ACC112 (cell line): ENCODE data around the gene TTC39C.

Experiments
- H2AFZ ChIP-seq: fragments of 200-600 bp; sonication (generic); one replicate; pipeline ENCODE4 v1.6.0; 2017; ENCODE audit warnings: antibody characterized with exemption, low read length; ENCODE audit not compliant: unreplicated experiment
- H3K27ac ChIP-seq: fragments of 200-600 bp; sonication (generic); 2 replicates; pipeline ENCODE4 v1.5.1; 2014; ENCODE audit warnings: low read depth, mild to moderate bottlenecking, antibody characterized with exemption, low read length, moderate library complexity
- H3K27me3 ChIP-seq: fragments of 200-600 bp; sonication (generic); 2 replicates; pipeline ENCODE4 v1.6.1; 2014; ENCODE audit warnings: mild to moderate bottlenecking, antibody characterized with exemption, low read length, moderate library complexity, mixed read lengths; ENCODE audit not compliant: insufficient read depth
- H3K36me3 ChIP-seq: fragments of 200-600 bp; sonication (generic); 2 replicates; pipeline ENCODE4 v1.6.1; 2016; ENCODE audit warnings: mild to moderate bottlenecking, antibody characterized with exemption, low read length, moderate library complexity, mixed read lengths; ENCODE audit not compliant: insufficient read depth
- H3K4me1 ChIP-seq: fragments of 200-600 bp; sonication (generic); one replicate; pipeline ENCODE4 v1.6.1; 2016; ENCODE audit warnings: low read length, mixed read lengths; ENCODE audit not compliant: insufficient read depth, unreplicated experiment, control insufficient read depth
- H3K4me3 ChIP-seq: fragments of 200-600 bp; sonication (generic); 2 replicates; pipeline ENCODE4 v1.5.1; 2014; ENCODE audit warnings: mild to moderate bottlenecking, low read depth, low read length
- H3K79me2 ChIP-seq: fragments of 200-600 bp; sonication (generic); one replicate; pipeline ENCODE4 v1.6.0; 2016; ENCODE audit warnings: low read length; ENCODE audit not compliant: control insufficient read depth, unreplicated experiment, insufficient read depth

TTC39C gene

GRCh38 chr18:23977103-23977502 is 37.5 kb upstream of the TTC39C start:
- Histone ChIP-seq H2AFZ (no peak overlapping the region), H3K36me3 (no peaks in the 10 kb centered on the region)

DNA sequence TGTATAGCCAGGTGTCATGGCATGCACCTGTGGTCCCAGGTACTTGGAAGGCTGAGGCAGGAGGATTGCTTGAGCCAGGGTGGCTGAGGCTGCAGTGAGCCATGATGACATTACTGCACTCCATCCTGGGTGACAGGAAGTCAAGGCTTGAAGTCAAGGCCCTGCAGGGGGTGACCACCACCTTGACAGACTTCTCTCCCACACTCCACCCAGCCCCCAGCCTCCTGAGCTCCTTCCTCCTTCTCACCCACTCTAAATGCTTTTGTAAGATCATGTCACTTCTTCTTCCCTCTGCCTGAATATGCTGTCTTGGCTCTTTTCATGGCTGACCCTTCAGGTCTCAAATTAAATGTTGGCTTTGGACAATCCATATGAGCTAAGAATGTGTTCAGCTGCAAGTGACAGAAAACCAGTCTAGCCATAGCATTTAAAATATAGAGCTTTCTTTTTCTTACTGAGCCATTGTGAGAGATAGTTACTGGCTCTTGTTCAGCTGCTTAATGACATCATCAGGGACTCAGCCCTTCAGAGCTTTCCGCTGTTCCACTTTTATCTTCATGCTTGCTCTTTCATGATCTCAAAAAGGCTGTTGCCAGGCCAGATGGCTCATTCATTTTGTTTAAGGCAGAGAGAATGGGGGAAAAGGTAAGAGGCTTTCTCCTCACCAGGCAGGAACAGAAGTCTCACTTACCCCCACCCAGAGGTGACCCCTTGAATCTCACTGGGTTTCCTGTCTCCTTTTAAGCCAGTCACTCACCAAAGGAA is 36.7 kb upstream of the TTC39C start:
- peaks cover 3% of the 10 kb centered on the region; the same call in 1 of the 2 replicates for H3K27me3 ChIP-seq

More at GRCh38 chr18:23977103-23977502, 37.5 kb upstream of the TTC39C start:
- Histone ChIP-seq H3K79me2 (no peaks in the 10 kb centered on the region), H3K4me3 (no peak overlapping the region), H3K27me3 (peaks cover 3% of the 10 kb centered on the region; the same call in 1 of the 2 replicates), H3K27ac (no peak overlapping the region), H3K4me1 (peaks cover 5% of the 10 kb centered on the region)

GRCh38 chr18:23981369-23981980 is 33.1 kb upstream of the TTC39C start:
- no peaks in the 10 kb centered on the region for H3K36me3 ChIP-seq
- no peaks in the 10 kb centered on the region for H3K79me2 ChIP-seq
- no peak overlapping the region for H3K4me3 ChIP-seq
- no peak overlapping the region for H2AFZ ChIP-seq
- H3K4me1 ChIP-seq = peaks cover 13% of the 10 kb centered on the region
- peaks cover 3% of the 10 kb centered on the region; the same call in 1 of the 2 replicates for H3K27me3 ChIP-seq
- no peak overlapping the region for H3K27ac ChIP-seq

More for the DNA sequence above, 36.7 kb upstream of the TTC39C start:
- no peak overlapping the region for H3K27ac ChIP-seq
- H3K79me2 ChIP-seq = no peaks in the 10 kb centered on the region
- peaks cover 12% of the 10 kb centered on the region for H3K4me1 ChIP-seq
- no peak overlapping the region for H3K4me3 ChIP-seq
- H3K36me3 ChIP-seq = no peaks in the 10 kb centered on the region
- no peak overlapping the region for H2AFZ ChIP-seq

GRCh38 chr18:23982155-23983079 is 32.1 kb upstream of the TTC39C start:
- Histone ChIP-seq H3K79me2 (no peaks in the 10 kb centered on the region), H3K4me3 (peak overlapping the region; percentile 62), H3K27ac (peak overlapping the region; percentile 39; the same call in 1 of the 2 replicates), H2AFZ (peak overlapping the region; percentile 97), H3K36me3 (no peaks in the 10 kb centered on the region), H3K4me1 (peaks cover 13% of the 10 kb centered on the region), H3K27me3 (no peaks in the 10 kb centered on the region)

DNA sequence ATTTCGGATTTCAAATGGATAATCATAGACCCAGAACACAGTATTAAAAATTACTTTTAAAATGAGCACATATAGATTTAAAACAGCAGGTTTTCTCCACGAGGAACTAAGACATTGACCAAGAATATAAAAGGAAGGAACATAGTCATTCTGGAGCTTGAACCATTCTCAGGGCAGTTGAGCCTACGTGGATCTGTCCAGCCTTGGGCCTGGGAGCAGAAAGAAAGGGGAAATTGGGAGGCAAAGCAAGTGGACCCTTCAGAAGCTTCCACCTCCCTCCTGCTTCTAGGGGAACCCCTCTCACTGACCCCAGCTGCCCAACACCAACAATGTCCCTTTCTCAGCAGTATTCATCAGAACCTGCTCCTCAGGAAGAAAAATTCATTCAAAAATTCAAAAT is 31.4 kb upstream of the TTC39C start:
- H3K79me2 ChIP-seq = no peaks in the 10 kb centered on the region
- H3K4me3 ChIP-seq = no peak overlapping the region
- no peaks in the 10 kb centered on the region for H3K36me3 ChIP-seq
- H3K27ac ChIP-seq = peak overlapping the region; percentile 27; the same call in 1 of the 2 replicates
- H3K27me3 ChIP-seq = no peaks in the 10 kb centered on the region
- peak overlapping the region; percentile 97 for H2AFZ ChIP-seq
- peaks cover 13% of the 10 kb centered on the region for H3K4me1 ChIP-seq

DNA sequence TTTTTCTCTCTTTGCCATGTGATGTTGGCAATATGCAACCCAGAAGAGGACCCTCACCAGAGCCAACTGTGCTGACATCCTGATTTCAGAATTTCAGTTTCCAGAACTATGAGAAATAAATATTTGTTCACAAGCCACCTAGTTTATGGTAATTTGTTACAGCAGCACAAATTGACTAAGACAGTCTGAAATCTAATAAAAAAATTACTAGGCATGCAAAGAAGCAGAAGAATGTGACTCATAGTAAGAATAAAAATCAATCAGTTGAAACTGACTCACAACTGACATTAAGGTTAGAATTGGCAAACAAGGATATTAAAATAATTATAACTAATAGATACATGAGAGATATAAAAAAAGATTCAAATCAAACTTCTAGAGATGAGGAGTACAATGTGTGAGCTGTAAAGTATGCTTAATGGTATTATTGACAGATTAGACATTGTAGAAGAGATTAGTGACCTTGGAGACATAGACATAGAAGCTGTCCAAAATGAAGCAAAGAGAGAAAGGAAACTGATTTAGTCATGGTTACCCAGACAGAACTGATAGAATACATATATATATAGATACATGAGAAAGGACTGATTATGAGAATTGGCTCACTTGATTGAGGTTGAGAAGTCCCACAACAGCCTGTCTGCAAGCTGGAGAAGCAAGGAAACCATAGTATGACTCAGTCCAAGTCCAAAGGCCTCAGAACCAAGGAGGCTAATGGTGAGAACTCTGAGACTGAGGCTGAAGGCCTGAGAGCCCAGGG is 27.8 kb upstream of the TTC39C start:
- H3K27ac ChIP-seq = no peak overlapping the region
- H3K4me3 ChIP-seq = no peak overlapping the region
- H3K4me1 ChIP-seq = peaks cover 11% of the 10 kb centered on the region
- no peaks in the 10 kb centered on the region for H3K27me3 ChIP-seq
- no peaks in the 10 kb centered on the region for H3K79me2 ChIP-seq
- H3K36me3 ChIP-seq = no peaks in the 10 kb centered on the region
- H2AFZ ChIP-seq = no peak overlapping the region

DNA sequence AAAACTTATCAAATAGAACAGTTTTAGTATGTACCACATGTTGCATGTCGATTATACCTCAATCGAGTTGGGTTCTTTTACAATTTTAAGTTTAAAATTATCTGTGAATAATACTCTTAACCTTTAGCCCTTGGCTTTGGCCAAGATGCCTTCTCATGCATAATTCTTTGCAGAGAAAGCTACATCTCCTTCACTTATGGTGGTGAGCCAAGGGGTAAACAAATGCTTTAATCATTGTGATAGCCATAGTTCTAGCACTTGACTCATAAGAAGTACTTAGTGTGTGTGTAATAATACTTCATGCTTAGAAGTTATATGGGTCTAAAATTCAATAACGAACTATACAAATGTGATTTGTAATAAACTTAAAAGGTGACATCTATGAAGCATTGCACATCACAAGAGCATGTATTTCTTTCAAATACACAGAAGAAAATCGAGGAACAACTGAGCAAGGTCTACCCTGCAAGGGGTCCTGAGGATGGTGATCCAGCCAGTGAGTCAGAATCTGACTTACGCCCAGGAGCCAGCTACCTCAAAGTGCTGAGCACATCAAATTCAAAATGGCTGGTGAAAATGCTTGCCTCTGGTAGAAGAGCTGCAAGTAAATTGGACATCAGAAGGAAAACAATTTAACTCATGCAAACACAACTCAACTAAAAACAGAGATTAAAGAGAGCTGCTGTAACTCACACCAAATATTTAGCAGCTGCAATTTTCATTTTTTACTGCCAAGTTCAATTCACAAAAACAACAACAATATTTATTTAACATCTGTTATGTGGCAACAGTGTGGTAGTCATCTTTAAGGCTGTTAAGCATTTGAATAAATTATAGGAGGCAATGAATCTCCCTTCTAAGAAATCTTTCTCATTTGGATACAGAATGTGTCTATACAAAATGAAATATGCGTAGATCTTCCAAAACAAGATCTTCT is 23.8 kb upstream of the TTC39C start:
- Histone ChIP-seq H3K36me3 (no peaks in the 10 kb centered on the region), H3K79me2 (no peaks in the 10 kb centered on the region), H3K27ac (no peak overlapping the region), H3K27me3 (no peaks in the 10 kb centered on the region), H2AFZ (no peak overlapping the region), H3K4me3 (no peak overlapping the region), H3K4me1 (peaks cover 8% of the 10 kb centered on the region)

GRCh38 chr18:23992089-23992940 is 22.2 kb upstream of the TTC39C start:
- no peaks in the 10 kb centered on the region for H3K79me2 ChIP-seq
- no peaks in the 10 kb centered on the region for H3K36me3 ChIP-seq
- no peak overlapping the region for H2AFZ ChIP-seq
- H3K4me3 ChIP-seq = no peak overlapping the region
- H3K27me3 ChIP-seq = no peaks in the 10 kb centered on the region
- peaks cover 8% of the 10 kb centered on the region for H3K4me1 ChIP-seq
- no peak overlapping the region for H3K27ac ChIP-seq

DNA sequence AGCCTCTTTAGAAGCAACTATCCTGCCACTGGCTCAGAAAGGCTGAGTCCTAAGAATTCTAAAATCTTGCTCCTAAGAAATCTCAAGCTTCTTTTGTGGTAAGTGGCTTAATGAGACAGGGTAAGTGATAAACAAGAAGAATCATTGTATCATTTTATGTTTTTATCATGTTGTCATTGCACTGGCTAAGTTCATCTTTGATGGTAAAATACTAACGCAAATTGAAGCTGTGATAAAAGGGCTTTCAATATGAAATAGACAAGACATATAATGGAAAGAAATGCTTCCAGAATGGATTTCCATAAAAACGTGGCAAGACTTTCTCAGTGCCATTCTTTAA is 21.6 kb upstream of the TTC39C start:
- Histone ChIP-seq H3K4me3 (no peak overlapping the region), H3K4me1 (peaks cover 8% of the 10 kb centered on the region), H3K79me2 (no peaks in the 10 kb centered on the region), H3K36me3 (no peaks in the 10 kb centered on the region), H3K27ac (no peak overlapping the region), H3K27me3 (no peaks in the 10 kb centered on the region), H2AFZ (no peak overlapping the region)
